Measurements from ENCODE around the gene CLCN7. TPM values are rescaled to one million over a fixed set of nuclear protein-coding genes. Genes with fewer than 3 reads are reported as not detected.

The CLCN7 gene
- total and polyA plus RNA-seq, 11 donors: 30.3 to 70.8 (median 33.6) TPM

GRCh38 chr16:1427473-1428461, 47.1 kb downstream of the CLCN7 start:
- H3K4me3 ChIP-seq: peak overlapping the region in 10 of 12 donors; percentile 12 to 41 (median 31)
- TF ChIP-seq CTCF (IDR thresholded peaks at IDR 0.05): no peak
- TF ChIP-seq POLR2A (IDR thresholded peaks at IDR 0.05): no peak
- no peaks in the 10 kb centered on the region for H3K9me3 ChIP-seq
- intact Hi-C loops (cut with DNase I): loop anchor here in 2 of 10 donors (5.0 to 10.0 kb wide), 2 partner anchors 137 to 280 kb away; partner anchors contain the start of gene MAPK8IP3 (in 1 of the 2)
- H3K36me3 ChIP-seq: no peaks in the 10 kb centered on the region
- H3K27ac ChIP-seq: peak overlapping the region in 3 of 12 donors; percentile 25 to 64 (median 53)
- 82 to 87% (median 84%) methylated on average over 42 to 53 of the region's 53 CpGs for WGBS, 4 donors
- H3K4me1 ChIP-seq: peaks cover 0 to 16% (median 1%) of the 10 kb centered on the region in 12 donors
- no peaks in the 10 kb centered on the region for H3K27me3 ChIP-seq
- DNase-seq (no peak), ATAC-seq (no peak)

GRCh38 chr16:1426734-1427471, 47.9 kb downstream of the CLCN7 start:
- no peak overlapping the region for H3K4me3 ChIP-seq
- H3K36me3 ChIP-seq: no peaks in the 10 kb centered on the region
- no peak for DNase-seq
- ATAC-seq: no peak
- intact Hi-C loops (cut with DNase I): loop anchor here in 2 of 10 donors (5.0 to 10.0 kb wide), 2 partner anchors 138 to 280 kb away; partner anchors contain the start of gene MAPK8IP3 (in 1 of the 2)
- H3K27me3 ChIP-seq: no peaks in the 10 kb centered on the region
- no peak overlapping the region for H3K27ac ChIP-seq
- 69 to 89% (median 75%) methylated on average over 13 to 42 of the region's 42 CpGs for WGBS, 4 donors
- TF ChIP-seq POLR2A (IDR thresholded peaks at IDR 0.05) (no peak), CTCF (IDR thresholded peaks at IDR 0.05) (no peak)
- no peaks in the 10 kb centered on the region for H3K9me3 ChIP-seq
- peaks cover 0 to 16% (median 2%) of the 10 kb centered on the region in 12 donors for H3K4me1 ChIP-seq

- Histone ChIP-seq H3K4me1 (peaks cover 0 to 15% (median 6%) of the 10 kb centered on the region in 12 donors), H3K27me3 (no peaks in the 10 kb centered on the region), H3K36me3 (no peaks in the 10 kb centered on the region), H3K4me3 (no peak overlapping the region), H3K27ac (no peak overlapping the region), H3K9me3 (no peaks in the 10 kb centered on the region)
- TF ChIP-seq CTCF (IDR thresholded peaks at IDR 0.05) (no peak), POLR2A (IDR thresholded peaks at IDR 0.05) (no peak)
- intact Hi-C loops (cut with DNase I): loop anchor here in 2 of 10 donors (5.0 to 10.0 kb wide), 2 partner anchors 139 to 282 kb away; partner anchors contain the start of gene MAPK8IP3 (in 1 of the 2)
- DNase-seq (no peak), ATAC-seq (no peak)
- 84 to 89% (median 85%) methylated on average over 11 to 16 of the region's 16 CpGs for WGBS, 4 donors
These were observed 49.0 kb downstream of the CLCN7 start for GRCh38 chr16:1425616-1426370.

Data from heart left ventricle (tissue), 16 donors.